ENCODE results near the gene PTGES3L. TPM values are rescaled to one million over a fixed set of nuclear protein-coding genes. Genes with fewer than 3 reads are reported as not detected.
"Not testable (repeated sequence)": the region's sequence is repeated elsewhere in the genome, so short reads cannot be mapped to it uniquely, and the experiment has no call there.

PTGES3L gene
- polyA plus RNA-seq, 1 donor, result 69.1 TPM

GRCh38 chr17:42919522-42920077, 60.3 kb downstream of the PTGES3L start:
- DNase-seq, result not testable (repeated sequence)

GRCh38 chr17:42918902-42919521, 60.9 kb downstream of the PTGES3L start:
- no peak for DNase-seq

Other genes with a start within 250 kb of the PTGES3L start
- 27.3 TPM for gene EZH1, start 235.0 kb downstream of the PTGES3L start, polyA plus RNA-seq (ENCODE audit: insufficient read length)
- gene RAMP2, start 218.9 kb downstream of the PTGES3L start, polyA plus RNA-seq (ENCODE audit: insufficient read length), result 69.2 TPM
- gene VPS25, start 206.6 kb downstream of the PTGES3L start, polyA plus RNA-seq (ENCODE audit: insufficient read length), result 30.0 TPM
- 0.19 TPM for gene WNK4, start 199.5 kb downstream of the PTGES3L start, polyA plus RNA-seq (ENCODE audit: insufficient read length)
- 53.5 TPM for gene COA3, start 181.4 kb downstream of the PTGES3L start, polyA plus RNA-seq (ENCODE audit: insufficient read length)
- 0.70 TPM for gene CNTD1, start 181.2 kb downstream of the PTGES3L start, polyA plus RNA-seq (ENCODE audit: insufficient read length)
- 49.3 TPM for gene BECN1, start 155.8 kb downstream of the PTGES3L start, polyA plus RNA-seq (ENCODE audit: insufficient read length)
- gene PSME3, start 146.7 kb downstream of the PTGES3L start, polyA plus RNA-seq (ENCODE audit: insufficient read length), result 48.1 TPM
- gene AOC2, start 135.5 kb downstream of the PTGES3L start, polyA plus RNA-seq (ENCODE audit: insufficient read length), result 1.0 TPM
- 27.0 TPM for gene AOC3, start 128.9 kb downstream of the PTGES3L start, polyA plus RNA-seq (ENCODE audit: insufficient read length)
- gene G6PC1, start 79.3 kb downstream of the PTGES3L start, polyA plus RNA-seq (ENCODE audit: insufficient read length), result not detected
- gene AARSD1, start 15.6 kb downstream of the PTGES3L start, polyA plus RNA-seq (ENCODE audit: insufficient read length), result 56.9 TPM
- gene RUNDC1, start 485 bp upstream of the PTGES3L start, polyA plus RNA-seq (ENCODE audit: insufficient read length), result 9.6 TPM
- 2,367 TPM for gene RPL27, start 18.3 kb upstream of the PTGES3L start, polyA plus RNA-seq (ENCODE audit: insufficient read length)
- gene IFI35, start 26.7 kb upstream of the PTGES3L start, polyA plus RNA-seq (ENCODE audit: insufficient read length), result 7.2 TPM
- 68.5 TPM for gene VAT1, start 42.3 kb upstream of the PTGES3L start, polyA plus RNA-seq (ENCODE audit: insufficient read length)
- gene RND2, start 45.2 kb upstream of the PTGES3L start, polyA plus RNA-seq (ENCODE audit: insufficient read length), result 0.45 TPM
- gene BRCA1, start 145.3 kb upstream of the PTGES3L start, polyA plus RNA-seq (ENCODE audit: insufficient read length), result 9.6 TPM
- 59.3 TPM for gene NBR1, start 191.1 kb upstream of the PTGES3L start, polyA plus RNA-seq (ENCODE audit: insufficient read length)
- 9.5 TPM for gene TMEM106A, start 231.8 kb upstream of the PTGES3L start, polyA plus RNA-seq (ENCODE audit: insufficient read length)
- 11.2 TPM for gene CCDC200, start 248.5 kb upstream of the PTGES3L start, polyA plus RNA-seq (ENCODE audit: insufficient read length)

All from hindlimb muscle (tissue), 1 donor.